Measurements from ENCODE around the gene SLC25A23.

DNA sequence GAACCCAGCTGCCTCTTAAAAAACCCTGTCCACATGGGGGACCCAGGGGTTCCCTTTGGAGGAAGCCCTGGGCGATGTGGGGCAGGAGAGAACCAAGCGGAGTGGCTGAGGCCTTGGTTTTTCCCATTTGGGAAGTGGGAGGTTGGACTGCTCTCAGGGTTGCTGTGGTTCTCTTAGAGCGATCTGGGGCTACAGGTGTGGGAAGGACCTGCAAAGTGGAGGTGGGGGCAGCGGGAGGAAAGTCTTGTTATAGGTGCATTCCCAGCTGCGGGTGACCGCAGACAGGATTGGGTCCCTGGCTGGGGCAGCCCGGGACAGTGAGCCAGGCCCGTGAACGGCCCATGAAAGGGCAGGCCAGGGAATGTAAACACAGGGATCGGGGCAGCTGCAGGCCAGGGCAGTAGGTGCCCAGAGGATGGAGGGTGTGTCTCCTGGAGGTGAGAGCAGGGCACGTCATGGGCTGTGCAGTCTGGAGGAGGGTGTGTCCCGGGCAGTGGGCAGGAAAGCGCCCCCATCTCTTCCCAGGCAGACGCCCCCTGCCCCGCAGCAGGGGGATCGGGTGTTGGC lies 814 bp downstream of the SLC25A23 start:
- TF ChIP-seq EZH2phosphoT487 (IDR thresholded peaks at IDR 0.05): no peak
- TF ChIP-seq, protein P1, sequence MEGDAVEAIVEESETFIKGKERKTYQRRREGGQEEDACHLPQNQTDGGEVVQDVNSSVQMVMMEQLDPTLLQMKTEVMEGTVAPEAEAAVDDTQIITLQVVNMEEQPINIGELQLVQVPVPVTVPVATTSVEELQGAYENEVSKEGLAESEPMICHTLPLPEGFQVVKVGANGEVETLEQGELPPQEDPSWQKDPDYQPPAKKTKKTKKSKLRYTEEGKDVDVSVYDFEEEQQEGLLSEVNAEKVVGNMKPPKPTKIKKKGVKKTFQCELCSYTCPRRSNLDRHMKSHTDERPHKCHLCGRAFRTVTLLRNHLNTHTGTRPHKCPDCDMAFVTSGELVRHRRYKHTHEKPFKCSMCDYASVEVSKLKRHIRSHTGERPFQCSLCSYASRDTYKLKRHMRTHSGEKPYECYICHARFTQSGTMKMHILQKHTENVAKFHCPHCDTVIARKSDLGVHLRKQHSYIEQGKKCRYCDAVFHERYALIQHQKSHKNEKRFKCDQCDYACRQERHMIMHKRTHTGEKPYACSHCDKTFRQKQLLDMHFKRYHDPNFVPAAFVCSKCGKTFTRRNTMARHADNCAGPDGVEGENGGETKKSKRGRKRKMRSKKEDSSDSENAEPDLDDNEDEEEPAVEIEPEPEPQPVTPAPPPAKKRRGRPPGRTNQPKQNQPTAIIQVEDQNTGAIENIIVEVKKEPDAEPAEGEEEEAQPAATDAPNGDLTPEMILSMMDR (IDR thresholded peaks at IDR 0.05): no peak
